HG03097 (cell line): ENCODE measurements around the gene TTN.

Experiments
- ATAC-seq: cut with Tn5 transposase; IDR thresholded peaks from one replicate; pipeline ENCODE4 v1.9.1; 2021; ENCODE audit not compliant: unreplicated experiment, low FRiP score

TTN gene

DNA sequence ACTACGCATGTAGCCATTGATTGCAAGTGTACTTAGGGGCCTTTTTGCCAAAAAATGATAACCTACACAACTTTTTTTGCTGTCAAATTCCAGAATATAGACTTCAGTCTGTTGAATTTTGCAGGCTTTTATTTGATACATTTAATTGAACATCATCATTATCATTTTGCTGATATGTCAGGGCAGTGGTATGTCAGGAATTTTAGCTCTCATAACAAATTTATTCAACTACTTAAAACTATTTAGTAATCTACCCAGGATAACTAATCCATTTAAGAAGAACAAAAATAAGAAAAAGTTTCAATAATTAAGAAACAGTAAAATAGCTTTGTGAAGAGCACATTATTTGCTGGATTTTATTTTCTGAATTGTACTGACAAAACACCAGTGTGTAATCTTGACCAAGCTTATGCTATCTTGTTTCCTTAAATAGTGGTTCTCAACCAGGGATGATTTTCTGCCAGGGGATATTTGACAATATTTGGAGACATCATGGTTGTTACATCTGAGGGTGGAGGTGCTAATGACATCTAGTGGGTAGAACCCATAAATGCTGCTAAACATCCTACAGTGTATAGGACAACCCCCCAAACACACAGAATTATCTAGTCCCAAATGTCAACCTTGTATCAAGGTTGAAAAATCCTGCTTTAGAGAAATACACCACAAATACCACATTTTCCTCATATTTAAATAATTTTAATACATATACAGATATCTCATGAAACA lies 12.1 kb upstream of the TTN start:
- ATAC-seq = no peak

DNA sequence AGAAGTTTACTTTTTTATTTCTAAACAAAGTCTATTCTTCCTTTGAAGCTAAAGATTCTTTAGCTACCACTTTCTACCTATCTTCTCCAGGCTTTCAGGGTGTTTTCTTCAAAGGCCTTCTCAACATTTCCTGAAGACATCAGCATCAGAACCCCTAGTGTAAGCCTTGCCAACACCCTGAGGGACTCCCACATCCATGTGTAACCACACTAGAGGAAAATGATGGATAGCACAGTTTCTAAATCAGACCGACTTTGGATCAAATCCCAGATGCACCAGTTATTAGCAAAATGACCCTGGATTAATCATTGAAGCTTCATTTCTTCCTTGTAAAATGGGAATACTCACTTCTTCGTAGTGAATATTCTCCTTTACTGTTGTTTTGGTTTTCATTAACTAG lies 4.7 kb upstream of the TTN start:
- no peak for ATAC-seq

DNA sequence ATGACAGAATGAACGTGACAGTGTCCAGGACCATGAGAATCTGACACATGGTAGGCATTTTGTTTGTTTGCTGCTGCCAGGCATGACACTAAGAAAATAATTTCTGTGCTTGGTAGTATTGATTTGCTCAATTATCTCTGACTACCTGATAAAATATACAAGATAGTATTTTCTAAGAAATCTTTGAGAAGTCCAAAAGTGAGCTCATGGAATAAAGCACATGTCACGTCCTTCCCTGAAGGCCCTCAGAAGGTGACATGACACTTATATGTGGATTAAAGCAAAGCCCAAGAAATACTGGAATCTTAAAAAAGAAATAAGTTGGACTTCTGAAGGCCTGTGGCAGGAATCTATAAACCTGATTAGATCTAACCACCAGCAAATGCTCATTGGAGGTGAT lies 3.8 kb upstream of the TTN start:
- ATAC-seq = no peak

DNA sequence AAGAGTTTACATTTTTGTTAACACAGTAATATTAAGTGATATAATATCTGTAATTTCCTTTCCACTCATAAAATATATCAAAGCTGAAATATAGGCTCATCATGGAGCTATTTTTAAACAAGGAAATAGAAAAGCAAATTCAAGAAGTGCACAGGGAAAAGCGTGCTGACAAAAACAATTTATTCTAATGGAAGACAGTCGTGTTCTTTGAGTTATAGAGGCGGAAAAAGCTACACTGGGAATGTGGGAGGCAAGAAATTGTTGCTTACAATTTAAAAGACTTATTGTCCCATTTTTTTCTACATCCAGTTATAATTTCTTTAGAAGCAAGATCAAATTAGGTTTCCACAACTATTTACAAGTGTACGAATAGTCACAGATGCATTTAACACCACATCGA lies 3.2 kb upstream of the TTN start:
- ATAC-seq = no peak

DNA sequence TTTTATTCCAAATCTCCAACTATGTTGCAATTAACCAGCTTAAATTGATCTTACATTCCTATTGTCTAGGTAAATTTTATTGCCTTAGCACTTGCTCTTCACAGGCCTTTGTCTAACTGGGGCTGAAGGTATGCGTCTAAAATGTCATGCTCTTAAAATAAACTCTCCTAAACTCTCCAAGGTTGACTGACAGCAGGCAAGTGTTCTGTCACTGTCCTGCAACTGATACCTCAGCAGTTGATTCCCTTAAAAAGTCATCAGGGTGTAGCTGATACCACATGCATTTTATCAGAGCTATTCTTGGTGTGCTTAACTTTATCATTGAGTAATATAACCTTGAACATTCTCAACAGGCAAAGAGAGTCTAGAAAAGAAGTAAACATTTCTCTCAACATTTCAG lies 680 bp downstream of the TTN start:
- no peak for ATAC-seq

DNA sequence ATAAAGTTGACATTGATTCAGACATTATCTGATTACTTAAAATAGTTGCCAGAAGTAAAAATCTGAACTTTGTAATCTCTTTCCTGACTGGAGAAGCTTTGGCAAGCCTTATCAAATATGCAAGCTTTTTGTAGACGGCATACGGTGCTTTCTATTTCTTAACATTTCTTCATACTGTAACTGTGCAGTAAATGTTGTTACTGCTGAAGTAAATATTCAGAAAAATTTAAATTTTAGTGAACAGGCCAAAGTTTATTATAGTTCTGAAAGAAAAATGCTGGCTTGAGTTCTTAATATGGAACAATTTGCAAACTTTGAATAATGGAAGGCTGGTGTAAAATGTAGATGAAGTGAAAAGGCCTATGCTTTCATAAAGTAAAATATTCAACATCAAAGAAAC lies 1.8 kb downstream of the TTN start:
- ATAC-seq = no peak

DNA sequence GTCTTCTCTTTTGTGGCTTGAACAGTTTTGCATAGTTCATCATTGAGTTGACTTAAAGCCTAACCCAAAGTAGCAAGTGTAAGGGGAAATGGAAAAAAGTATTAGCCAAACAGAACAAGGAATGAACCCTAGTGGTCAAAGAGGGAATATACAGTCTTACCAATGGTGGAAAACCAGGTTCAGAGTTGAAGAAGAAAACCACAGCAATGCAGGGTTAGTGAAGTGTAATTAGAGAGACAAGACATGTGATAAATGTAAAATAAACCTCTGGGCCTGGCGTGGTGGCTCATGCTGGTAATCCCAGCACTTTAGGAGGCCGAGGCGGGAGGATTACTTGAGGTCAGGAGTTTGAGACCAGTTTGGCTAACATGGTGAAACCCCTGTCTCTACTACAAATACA lies 2.4 kb downstream of the TTN start:
- ATAC-seq = no peak

DNA sequence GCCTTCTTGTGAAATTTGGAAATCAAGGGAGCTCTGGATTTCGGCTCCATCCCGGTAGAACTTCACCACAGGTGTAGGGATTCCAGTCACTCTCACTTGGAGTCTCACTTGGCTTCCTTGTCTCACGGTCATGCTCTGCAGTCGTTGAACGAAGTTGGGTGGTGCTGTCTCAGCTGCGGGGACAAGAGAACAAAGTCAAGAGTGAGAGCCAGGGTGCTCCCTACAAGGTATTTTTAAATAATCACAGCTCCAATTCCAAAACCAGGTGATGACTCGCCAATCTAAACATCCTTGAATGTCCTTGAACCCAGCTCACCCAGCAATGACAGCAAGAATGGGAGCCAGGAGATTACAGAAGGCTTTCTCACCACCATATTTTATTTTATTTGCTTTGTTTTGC lies 6.7 kb downstream of the TTN start:
- ATAC-seq = no peak

DNA sequence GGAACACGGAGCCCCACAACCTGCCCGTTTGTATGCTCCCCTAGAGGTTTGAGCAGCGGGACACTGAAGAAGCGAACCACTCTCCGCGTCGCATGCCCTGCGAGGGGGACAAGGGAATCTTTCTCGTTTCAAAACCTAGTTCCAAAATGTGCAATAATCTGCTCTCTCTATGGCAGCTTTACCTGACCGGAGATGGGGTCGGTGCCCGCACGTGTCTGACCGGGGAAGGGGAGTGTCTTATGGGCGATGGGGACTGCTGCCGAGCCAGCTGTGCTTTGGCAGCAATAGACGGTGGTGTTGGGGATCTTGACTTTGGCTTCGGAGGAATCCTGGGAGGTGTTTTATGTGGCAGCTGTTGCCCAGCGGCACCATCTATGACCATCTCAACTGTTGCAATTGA lies 7.9 kb downstream of the TTN start:
- ATAC-seq = no peak

DNA sequence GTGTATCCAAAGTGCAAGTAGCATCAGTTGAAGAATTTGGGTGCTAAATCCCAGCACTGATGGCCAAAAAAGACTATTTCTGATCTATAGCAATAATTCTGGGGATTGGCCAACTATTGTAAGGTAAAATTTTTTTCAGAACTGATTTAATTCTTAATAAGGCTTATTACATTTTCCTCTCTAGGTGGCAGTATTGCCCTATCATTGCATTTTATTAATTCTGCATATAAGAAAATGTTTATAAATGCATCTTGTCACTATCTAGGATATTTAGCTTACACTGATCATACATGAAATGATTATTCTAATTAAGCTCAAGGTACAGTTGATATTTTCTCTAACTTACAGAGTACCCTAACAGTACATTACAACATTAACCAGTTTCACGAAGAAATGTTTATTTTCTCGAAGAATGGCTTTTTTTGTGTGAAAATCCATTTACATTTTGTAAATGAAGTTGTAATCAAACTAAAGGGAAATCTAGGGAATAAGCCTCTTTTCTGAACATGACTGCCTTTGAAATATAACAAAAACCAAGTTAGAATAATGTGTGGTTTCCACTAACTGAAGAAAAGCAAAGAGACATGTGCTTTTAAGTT lies 11.0 kb downstream of the TTN start:
- no peak for ATAC-seq

DNA sequence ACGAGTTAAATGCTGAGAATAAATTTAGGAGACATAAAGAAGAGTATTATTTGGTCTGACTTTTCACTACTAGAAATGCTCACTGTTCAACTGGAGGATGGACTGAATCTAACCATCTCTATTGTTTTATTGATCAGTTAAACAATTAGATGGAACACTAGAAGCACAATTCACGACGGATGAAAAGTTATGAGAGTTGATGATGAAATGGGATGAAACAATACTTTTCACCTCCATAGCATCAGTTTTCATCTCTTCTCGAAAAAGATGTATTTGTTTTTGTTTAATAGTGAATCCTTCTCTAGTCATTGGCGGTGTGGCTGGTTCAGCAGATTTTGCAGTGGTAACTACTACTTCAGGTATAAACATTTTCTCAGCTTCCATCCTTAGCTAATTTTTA lies 19.3 kb downstream of the TTN start:
- no peak for ATAC-seq

DNA sequence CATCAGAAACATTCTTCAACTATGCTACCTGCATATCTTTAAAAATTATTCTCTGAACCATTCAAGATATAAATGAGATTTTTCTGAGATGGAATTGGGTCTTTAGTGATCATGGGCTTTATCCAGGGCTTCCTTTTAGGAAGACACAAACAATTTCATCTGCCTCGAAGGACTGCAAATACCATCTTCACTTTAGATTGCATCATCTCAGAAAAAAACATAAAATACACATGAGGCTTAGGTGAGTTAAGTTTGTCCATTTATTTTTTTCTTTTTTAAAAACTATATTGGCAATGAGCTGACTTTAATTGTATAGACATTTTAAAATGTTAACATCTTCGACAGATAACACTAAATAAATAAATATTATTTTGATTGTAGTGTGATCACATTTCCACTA lies 20.1 kb downstream of the TTN start:
- ATAC-seq = no peak

DNA sequence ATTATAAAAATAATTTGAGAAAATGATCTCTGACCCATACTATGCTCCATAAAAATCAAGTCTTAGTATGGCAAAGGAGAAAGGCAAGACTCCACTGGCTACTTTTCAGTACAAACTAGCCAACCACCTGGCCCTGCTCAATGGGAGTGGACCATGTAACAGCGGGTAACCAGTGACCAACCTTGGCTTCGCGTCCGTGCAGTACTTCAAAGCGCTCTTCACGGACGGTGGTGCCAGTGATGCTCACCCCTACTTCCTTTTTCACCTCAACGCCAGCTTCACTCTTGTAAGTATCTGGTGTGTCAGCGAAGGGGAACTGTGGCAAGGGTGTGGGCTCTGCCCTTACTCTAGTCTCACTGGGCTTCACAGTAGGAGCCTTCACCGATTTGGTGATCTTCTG lies 23.3 kb downstream of the TTN start:
- no peak for ATAC-seq

DNA sequence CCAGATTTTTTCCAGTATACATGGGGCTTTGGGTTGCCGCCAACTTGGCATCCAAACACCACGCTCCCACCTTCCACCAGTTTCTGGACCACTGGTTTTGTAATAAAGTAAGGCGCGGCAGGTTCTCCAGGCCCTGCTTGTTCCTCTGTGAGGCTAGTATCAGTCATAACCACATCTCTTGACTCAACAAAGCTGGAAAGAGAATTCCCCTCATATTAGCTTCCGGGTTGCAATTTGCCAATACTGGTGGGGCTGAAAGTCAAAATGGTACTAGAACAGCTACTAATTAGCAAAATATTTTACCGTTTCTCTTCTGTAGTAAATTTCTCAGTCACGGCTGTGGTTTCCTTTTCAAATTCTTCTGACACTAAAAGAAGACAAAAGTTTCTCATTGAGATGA lies 25.0 kb downstream of the TTN start:
- no peak for ATAC-seq

DNA sequence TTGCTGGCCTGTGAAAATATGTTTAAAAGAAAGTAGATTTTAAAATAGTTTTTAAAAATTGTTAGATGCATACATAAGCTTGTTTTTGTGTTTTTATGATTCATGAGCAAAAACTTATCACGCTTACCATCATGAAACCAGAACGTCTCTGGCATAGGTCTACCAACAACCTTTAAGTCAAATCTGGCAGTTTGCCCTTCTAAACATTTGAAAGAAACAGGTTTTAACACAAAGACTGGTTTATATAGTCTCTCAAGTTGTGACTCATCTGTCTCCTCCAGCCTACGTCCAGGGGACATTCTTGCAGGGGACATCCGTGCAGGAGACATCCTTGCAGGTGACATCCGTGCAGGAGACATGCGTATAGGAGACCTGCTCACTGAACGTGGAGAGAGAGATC lies 29.6 kb downstream of the TTN start:
- ATAC-seq = no peak

DNA sequence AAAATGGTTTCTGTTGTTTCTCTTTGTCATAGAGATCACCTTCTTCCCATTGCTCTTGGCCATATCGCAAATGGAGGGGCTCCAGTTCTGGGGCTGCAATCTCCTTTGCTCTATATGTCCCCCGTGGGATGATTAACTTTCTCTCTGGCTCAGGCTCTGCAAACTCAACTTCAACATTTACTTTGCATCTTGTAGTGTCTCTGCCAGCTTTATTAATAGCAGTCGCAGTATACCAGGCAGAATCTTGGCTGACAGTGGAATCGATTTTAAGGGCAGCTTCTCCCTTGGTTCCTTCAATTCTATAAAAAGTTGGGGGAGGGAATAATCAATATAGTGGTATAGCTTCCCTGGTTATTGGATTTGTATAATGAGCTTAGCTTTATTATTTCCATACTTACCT lies 30.5 kb downstream of the TTN start:
- no peak for ATAC-seq

DNA sequence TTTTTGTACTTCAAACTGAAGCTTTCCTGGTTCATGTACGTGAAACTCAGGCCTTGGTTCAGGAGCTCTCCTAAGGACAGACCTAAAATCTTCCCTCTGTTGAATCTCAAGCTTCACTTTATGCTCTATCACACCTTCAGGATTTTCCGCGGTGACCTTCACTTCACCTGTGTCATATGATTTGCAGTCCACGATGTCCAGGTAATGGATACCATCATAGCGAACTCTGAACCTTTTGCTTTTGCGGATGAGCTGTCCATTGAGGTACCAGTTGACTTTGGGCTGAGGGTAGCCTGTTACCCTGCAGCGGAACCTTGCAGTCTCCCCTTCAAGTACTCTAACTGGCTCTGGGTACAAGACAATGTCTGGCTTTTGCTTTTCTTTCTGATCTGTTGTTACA lies 31.2 kb downstream of the TTN start:
- ATAC-seq = no peak

DNA sequence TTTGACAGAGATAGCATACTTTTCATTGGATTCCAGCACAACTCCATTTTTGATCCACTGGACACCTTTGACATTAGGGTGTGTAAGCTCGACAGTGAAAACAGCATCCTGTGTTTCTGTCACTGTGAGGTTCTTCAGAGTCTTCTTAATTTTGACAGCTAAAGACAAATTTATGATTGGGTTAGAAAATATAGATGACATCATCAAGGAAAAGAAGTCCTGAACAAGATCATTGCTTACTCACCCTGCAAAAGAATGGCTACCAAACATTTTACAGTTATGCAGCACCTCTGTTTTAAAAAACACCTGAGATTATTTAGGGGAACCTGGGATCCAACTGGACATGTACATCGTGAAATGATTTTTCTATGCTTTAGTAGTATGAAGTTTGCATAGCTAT lies 36.7 kb downstream of the TTN start:
- ATAC-seq = no peak

DNA sequence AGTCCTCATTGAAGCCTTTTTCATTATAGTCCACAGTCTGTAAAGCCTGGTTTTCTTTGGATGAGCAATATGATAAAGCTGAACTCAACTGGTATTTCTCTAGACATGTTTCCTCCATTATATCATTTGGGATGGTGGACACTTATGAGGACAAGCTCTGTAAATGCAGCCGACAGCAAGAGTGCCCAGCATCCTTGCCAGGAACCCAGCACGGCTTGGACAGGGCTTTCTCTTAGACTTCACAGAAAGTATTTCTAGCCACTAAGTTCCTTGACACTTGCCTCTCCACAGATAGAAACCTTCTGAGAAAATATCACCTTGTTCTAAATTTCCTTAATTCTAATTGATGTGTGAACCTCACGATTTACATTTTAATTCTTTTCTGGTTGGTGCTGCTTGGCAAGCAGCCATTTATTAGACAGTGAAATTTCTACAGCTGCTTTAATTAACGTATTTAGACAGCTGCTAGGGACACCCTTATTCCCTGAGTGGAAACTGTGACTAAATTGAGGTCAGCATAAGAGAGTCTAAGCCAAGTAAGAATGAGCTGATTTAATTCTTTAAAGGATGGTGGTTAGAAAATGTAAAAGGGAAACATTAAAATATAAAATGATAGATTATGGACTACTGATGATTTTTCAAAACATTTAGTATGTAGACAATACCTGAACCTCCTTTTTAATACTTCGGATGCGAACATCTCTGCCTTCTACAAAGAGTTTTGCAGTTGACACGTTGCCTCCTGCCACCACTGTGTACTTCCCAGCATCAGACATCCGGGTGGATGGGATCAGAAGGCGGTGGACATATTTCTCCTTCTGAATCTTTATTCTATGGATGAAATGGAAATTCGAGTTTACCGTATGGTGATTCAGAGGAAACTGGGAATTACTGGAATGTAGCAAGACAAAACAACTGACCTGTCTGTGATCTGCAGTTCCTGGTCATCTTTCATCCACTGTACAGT lies 39.8 kb downstream of the TTN start:
- ATAC-seq = no peak

DNA sequence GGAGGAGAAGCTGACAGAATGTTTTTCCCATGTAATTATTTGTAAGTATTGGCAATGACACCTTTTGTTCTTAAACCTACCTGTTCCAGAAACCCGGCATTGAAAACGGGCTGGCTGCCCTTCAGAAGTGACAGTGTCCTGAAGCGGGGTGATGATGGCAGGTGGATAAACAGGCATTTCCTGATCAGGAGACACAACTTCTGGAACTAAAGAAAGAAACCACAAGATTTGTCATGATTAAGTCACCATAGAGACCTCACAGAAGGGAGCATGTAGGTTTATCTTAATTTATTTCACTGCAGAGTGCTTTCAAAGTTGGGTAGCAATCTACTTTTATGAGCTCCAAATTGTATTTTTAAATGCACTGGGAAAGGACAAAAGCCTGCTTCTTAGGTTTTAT lies 43.1 kb downstream of the TTN start:
- ATAC-seq = no peak

DNA sequence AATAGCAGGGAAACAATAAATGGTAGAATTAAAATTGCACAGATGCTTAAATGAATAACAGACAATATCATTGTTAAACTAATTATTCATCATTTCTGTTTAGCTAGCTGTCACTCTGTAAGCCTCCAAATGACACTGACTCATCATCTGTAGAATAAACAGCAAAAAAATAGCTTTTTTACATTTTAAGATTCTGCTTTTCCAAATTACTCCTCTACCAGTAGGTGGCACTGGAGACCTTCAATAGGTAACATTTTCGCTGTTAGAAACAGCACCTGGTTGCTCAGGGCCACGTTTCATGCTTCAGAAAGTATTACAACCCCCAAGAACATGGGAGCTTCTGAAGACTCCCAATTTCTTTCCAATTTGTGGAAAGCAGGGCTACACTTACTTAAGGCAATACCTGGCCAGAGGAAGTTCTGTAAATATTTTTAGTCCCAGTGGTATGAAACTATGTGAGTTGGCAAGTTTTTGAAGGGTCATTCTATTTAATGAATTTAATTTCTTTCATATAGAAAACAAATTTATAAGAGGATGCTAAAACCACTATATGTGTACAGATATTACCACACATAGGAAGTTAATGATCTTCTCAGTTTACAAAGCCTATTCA lies 45.4 kb downstream of the TTN start:
- ATAC-seq = no peak
